ENCODE results near the gene HEBP2.
"Not testable (repeated sequence)": the region's sequence is repeated elsewhere in the genome, so short reads cannot be mapped to it uniquely, and the experiment has no call there.

HEBP2 gene

DNA sequence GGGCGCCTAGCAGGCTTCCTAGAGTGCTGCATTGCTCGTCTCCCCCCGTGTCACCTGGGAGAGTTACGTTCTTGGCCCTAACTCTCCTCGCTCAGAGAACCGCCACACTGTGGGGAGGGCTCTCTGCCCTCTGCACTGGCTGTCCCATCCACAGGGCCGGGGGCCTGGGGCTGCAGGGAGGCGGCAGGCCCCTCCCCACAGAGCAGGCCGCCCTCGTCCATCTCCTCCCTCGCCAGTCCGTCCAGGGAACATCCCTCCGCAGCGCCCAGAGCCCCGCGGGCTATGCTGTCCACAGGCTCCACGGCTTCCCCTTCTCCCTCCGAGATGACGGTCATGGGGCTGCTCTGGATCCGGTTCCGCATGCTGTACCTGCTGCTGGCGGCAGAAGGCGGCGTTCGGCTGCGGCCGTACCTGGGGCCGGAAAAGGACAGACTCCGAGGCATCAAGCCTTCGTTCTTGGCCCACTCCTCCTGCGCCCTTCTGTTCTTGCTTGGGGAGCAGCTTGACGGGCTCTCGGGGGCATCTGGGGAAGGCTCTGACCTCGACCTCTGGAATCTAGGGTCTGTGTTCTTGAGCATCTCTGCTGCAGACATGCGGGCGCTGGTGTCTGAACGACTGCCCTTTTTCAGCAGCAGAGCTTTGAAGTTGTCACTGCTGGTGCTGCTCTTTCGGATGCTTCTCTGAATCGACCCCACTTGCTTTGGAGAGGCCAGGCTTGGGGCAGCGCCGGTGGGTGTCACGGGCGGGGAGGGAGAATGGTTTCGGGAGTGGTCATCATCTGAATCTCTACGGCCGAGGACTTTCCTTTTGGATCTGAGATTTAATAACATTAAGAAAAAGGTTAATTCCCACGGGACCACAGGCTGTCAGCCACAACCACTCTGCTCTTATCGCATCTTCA lies 20.2 kb downstream of the HEBP2 start:
- no peak for DNase-seq

DNA sequence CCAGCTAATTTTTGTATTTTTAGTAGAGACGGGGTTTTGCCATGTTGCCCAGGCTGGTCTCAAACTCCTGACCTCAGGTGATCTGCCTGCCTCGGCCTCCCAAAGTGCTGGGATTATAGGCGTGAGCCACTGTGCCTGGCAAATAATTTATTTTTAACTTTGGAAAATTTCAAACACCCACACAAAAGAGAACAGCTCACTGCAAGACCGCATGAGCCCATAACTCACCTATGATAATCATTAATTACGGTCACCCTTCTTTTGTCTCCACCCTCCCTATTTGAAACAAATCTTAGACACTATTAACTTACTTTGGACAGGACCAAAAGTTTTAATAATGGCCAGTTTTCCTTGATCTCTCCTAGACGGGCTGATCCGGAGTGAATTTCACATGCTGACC lies 21.2 kb downstream of the HEBP2 start:
- not testable (repeated sequence) for DNase-seq

DNA sequence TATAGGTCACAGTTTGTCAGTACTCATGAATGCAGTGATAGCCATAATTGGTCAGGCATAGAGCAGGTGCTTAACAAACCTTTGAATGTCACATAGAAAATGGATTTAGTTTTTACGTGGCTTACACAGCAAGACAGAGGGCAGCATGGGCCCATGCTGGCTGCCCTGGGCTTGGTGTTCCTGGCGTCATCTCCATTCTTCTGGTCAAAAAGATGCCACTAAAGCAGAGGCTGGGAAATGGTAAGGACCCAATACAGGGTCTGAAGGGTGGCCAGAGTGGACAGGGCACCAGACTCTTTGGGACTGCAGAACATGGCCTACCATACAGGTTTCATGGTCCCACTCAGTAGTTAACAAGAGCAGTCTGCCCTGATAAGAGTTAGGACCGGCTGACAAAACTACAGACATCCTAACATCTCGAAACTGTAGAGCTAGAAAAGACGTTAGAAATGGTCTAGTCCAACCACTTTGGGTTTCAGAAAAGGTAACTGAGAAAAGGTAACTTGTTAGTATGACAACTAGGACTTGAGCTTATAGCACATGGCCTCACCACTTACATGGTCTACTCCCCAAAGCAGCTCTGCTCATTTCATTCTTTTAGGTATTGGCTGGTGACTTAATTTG lies 22.6 kb downstream of the HEBP2 start:
- DNase-seq: no peak

DNA sequence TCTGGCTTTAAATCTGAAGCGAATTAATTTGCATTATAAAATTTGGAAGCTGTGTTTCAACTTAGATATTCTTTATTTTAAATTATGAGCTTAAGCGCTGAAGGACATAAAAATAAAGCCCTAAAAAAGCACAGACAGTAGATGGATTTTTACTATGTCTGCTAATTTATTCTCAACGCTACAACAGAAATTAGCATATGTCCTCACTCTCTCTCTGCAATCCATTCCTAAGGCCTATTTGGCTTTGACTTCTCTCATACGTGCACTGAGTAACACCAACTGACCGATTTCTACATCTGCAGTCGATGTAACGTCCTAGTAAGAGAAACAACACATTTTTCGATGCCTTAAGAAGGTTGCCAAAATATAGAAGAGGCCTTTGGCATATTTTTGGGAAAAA lies 23.7 kb downstream of the HEBP2 start:
- no peak for DNase-seq

DNA sequence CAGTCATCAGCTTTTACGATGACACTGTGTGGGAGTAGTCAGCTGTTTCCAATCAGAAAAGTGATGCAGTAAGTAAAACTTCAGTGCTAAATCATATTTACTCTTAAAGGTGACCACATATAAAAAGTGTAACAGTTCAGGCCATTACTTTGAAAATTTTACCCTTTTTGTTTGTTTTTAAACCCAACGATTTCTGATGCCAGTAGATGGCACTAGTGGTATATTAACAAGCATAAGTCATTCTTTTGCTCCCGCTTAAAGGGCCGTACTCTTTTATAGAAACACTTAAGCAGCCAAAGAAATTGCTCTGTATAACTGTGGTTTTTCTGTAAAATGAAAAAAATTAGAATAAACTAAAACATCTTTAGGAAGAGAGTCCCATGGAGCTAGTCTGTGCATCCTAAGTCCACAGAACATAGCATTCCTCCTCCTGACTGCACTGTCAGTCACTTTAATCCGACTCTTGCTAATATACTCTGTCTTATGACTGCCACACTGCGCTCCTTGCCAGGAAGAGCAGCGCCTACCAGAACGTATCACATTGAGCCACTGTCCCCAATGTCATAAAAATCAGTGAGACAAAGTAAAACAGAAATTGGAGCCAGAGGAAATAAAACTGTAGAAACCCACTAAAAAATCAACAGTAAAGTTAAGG lies 25.0 kb downstream of the HEBP2 start:
- no peak for DNase-seq

DNA sequence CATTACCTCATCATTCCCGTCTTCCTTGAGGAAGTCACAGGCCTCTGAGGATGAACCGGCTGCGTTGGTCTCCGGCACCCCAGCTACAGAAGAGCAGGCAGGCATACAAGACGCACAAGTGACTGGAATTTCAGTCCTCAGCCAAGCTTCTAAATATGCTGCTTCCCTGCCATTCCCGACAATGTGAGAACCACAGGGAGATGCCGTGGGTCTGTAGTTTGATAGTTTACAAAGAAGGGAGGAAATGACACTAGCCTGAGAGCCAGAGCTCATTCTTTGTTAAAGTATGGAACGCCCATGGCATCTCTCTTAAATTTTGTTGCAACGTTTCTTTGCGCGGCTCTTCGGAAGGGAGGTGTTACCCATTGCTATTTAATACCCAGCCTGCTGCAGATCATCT lies 25.7 kb downstream of the HEBP2 start:
- DNase-seq: no peak

DNA sequence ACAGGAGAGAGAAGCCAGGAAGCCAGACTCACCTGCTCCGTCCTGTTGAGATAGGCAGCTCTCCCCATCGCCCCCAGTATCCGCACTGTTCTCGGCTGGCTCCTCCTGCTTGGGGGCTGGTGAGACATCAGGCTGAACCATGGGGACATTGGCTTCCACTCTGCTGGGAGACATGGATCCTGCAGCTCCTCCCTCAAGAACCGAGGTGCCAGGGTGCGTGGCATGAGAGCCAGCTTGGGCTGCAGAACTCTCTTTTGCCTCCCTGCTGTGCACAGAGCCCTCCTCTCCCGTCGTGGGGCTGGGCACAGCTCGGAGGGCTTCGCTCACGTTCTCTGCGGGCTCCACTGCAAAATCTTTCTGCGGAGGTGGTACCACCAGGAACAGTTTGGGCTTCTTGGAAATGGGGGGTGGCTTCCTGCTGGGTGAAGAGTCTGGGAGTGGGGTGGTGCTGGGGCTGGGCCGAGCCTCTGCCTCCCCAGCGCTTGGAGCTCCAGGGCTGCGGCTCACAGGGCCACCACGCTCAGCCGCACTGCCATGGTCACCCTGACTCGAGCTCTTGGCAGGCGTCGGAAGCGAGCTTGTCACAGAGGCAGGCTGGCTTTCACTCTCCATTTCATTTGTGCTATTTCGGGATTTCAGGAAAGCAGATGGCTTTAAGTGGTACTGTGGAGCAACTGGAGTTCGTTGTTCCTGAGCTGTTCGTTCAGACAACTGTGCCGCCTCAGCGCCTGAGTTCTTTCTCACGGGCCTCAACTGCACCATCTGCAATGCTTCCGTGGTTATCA lies 26.5 kb downstream of the HEBP2 start:
- DNase-seq: no peak

DNA sequence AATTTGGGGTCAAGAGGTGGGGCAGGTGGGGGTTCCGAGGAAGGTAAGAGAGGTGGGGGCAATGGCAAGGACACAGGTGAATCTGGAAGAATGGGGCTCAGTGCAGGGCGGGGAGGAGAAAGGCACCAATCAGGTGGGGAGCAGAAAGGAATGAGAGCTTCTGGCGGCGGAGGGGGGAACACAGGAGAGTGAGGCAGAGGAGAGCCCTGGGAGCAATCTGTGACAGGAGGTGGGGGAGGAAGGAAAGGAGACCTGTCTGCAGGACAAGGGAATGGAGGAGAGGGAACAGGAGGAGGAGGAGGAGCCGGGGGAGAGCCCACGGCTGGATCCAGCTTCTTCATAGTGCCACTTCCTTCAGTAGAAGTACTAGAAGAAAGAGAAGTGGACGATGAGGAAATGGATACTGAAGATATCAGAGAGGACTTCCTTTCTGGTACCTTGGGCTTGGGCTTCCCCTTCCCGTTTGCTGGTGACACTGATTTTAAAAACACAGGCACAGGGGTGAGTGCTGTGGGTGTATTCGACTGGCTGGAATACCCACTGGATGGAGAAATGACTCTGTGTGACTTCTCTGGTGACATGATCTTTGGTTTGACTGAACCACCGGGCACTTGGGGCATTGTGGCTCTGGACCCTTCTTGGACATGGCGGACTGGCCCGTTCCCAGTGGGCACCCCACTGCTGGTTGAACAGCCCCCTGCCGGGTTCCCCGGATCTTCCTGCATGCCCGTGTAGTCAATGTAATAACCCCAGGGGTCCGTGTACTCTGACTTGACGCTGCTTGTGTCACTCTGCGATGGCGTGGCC lies 27.4 kb downstream of the HEBP2 start:
- no peak for DNase-seq

DNA sequence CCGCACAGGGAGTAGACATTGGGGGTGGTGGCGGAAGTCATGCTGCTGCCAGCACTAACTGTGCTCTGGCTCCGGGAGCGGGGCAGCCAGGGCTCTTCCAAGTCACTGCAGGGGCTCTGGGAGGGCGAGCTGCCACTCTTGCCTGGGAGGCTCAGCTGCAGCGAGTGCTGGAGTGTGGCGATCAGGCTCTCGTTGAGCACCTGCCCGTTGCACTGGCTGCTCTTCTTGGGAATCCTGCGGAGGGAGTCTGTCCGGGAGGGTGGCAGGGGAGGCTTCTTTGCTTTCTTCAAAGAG lies 28.0 kb downstream of the HEBP2 start:
- no peak for DNase-seq

DNA sequence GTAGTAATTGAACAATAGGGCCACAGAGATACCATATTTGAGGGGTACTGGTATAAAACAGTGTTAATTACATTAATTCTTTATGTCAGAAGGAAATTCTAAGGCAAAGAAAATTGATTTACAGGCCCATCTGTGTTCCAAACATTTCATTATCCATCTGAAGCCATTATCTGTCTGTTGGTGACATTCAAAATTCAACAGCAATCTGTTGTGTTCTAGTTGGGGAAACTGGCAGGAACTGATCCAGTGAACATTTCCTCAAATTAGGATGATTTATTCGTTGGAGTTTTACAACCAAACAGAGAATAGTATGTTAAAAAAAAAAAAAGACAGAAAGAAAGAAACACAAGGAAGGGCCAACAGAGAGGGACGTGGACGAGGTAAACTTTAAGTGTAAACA lies 30.1 kb downstream of the HEBP2 start:
- no peak for DNase-seq

DNA sequence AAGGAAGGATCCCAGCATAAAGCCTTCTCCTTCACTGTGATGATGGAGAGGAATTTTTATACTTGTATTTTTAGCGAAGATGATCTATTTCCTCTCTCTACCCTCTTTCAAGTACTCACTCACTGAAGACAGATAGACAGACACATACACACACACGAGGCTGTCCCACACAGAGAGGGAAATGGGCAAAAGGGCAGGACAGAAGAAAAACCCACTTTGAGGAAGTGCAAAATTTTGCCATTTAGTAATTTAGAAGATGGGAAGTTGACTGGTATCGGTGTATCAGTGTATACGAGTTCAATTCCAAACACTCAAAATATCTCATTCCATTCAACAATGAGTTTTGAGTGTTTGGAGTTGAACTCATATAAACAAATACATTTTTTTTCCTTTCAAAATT lies 30.9 kb downstream of the HEBP2 start:
- no peak for DNase-seq

DNA sequence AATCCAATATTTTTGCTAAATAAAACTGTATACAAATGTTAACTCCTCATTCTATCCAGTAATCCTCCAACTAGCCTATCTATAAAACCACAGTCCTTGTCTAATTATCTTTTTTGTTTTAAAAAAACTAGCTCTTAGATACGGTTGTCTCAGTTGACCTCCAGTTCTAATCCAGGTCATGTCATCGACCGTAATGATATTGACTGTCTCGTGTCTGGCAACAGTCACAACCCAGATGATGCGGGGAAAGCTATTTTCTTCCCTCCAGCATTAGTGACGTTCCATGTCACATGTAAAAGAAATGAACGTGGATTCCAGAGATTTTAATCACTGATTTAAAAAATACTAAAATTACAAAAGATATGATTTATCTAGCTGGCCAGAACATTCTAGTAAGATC lies 35.5 kb downstream of the HEBP2 start:
- no peak for DNase-seq

DNA sequence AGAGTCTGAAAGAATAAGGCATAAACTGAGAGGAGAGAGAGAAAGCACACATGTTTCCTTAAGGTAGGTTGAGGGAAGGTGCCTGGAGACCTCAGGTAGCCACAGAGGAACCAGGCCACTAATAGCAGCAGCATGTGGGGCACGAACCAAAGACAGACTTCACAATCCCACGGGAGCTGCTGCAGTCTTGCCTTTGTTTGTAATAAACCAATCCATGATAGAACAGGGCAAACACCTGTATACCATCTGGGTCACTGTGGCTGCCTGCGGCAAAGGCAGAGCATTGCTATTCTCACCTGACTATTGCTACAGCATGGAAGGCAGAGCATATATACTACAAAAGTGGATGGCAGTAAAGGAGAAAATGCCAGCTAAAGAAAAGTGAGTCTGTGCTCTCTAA lies 36.3 kb downstream of the HEBP2 start:
- no peak for DNase-seq

DNA sequence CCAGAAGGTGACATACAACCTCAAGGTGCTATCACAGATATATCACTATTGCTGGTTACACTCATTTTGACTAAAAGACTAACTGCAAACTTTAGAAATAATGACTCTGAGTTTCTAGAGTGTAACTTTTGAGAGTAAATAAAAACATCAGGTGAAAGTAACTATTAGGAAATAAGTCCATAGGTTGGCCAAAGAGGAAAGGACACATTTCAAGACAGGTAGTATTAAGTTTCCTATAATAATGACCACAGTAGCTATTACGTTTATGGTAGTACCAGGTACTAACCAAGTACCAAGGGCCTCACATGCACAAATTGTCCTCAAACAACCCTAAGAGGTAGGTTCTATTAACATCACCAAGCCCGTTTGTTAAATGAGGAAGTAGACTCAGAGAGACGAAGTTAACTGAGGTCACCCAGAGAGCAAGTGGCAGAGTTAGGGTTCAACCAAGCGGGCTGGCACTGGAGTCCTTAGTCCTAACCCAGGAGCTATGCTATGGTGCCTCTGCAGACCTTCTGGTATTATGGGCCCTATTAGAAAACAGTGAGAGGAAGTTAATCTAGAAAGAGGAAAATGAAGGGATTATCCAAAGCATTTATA lies 36.8 kb downstream of the HEBP2 start:
- DNase-seq: no peak

DNA sequence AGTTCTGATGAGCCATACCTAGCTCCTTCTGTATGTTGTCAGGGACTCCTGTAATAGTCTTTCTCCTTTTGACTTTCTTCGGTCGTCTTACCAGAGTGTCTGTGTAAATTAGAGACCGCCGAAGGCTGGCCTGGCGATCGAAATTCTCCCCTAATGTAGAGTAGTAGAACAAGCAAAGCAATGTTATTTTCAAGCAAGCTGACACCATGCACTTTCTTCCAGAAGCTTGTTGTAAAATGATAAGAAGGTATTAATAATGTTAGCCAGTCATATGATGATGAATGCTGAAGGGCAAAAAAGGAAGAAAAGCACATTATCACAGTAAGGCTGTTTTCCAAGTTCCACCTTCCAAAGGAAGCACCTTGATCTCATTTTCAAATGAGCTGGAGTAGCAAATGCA lies 37.9 kb downstream of the HEBP2 start:
- no peak for DNase-seq

DNA sequence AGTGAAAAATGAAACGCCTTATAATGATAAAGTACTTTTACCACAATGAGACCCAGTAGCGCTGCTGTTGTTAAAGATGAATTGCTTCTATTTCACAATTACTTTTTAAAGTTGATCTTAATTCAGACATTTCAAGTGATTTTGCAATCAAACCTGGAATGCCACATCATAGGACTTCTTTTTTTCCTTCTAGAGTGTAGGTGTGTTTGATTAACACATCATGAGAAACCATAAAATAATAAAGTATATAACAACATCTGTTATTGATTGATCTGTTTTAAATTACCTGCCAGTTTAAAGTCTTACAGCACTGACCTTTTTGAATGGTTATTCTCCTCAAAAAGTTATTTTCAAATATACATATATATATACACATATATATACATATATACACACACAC lies 38.6 kb downstream of the HEBP2 start:
- DNase-seq: no peak

DNA sequence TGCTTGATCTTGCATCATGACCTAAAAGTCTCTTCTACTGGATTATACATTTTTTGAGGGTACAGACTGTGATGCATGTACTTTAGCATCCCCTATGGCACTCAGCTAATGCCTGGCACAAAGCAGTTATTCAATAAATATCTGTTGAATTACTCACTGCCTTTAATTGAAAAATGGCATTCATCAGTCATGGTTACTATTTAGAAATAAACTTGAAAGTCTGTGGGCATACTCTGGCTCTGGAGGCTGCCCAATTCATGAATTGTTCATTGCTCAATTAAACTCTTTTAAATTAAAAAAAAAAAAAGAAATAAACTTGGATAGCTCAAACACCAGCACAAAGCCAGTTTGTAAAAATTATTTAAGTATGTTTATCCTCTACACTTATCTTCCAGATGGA lies 40.0 kb downstream of the HEBP2 start:
- DNase-seq: no peak

DNA sequence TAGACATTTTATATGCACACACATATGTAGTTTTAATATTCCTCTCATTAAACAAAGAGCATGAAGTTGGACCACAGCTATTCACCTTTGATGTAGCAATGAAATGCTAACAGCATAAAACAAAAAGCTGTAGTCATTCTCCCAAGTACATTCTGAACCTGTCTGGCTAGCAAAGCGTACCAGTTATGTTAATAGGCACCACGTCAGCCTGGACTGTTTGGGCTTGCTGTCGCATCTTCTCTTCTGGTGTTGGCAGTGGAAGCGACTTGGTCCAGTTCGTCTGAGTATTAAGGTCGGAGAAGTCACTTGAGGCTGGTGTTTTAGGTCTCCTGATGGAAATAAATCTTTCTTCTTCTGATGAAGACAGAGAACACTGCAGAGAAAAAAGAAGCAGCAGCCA lies 42.8 kb downstream of the HEBP2 start:
- no peak for DNase-seq

DNA sequence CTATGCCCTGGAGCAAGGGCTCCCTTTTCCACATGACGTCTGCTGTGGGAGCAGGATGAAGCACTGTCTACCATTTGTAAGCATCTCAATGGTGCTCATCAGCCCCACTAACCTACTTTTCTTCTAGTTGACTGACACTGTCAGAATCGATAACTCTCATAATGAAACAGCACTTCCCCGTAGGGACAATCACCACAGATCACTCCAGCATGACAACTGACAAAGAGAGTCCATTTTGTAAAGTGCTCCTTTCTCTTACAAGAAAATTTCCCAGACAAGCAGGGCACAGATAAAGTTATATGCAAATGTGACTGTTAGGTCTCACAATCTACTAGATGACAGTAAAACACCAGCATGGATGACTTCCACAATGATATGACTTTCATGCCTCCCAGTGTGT lies 46.4 kb downstream of the HEBP2 start:
- DNase-seq: no peak

DNA sequence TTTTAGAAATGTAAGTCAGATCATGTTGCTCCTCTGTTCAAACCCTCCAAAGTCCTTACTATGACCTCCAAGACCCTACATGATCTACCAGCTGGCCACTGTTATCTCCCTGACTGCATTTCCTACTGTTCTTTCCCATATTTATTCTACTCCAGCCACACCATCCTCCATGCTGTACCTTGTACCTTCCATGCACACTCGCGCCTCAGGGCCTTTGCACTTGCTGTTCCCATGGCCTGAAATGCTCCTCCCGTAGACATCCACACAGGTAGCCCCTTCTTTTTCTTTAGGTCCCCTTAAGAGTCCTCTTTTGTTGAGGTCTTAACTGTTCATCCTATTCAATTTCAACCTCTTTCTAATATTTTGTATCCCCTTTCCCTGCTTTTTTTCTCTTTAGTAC lies 47.0 kb downstream of the HEBP2 start:
- no peak for DNase-seq

DNA sequence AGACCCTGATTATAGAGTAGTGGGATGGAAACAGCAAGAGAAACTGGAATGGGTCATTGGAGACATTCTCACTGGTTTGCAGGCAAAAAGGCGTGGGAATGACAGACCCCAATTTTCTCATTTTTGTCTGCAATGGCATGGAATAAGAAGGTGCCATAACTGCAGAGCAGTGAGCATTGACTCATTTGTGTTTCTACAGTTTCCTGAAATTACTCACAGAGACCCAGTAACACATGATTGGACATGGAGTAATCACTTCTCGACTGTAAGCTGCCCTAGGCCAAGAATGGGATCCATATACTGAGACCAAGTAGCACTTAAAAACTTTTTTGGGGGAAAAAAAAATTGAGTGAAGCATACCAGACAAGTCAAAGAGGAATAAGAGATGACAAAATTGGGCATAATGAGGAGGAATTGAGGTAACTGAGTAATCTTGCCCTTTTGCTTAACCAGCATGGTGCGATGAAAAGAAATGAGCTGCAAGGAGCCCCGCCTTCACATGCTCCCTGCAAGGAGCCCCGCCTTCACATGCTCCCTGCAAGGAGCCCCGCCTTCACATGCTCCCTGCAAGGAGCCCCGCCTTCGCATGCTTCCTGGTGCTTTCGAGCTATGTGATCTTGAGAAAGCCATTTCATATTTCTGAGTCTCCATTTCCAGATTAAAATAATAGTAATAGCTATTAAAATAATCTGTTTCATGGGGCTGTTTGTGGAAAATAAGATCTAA lies 51.1 kb downstream of the HEBP2 start:
- DNase-seq: peak; percentile 53

Measured in stimulated activated CD4-positive, alpha-beta T cell treated with anti-CD3 and anti-CD28 coated beads, Interleukin-1b, Interleukin-23, amount 100 ng/mL, for 48 hours (primary cell).